Measurements from ENCODE around the gene SSTR5.

SSTR5 gene

DNA sequence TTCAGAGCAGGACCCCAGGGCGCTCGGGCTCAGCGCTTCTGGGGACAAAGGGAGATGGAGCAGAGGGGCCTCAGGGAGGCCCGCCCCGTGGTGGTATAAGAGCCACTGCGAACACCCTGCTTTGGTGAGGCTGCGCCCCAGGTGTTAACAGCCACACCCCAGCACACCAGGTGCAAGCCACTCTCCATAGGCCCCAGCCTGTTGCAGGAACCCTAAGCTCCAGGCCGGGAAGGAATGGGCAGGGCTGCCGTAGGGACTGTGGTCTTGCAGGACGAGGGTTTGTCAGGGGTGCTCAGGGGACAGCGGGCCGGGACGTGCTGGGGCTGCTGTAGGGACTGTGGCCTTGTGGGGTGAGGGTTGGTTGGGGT lies 17.0 kb upstream of the SSTR5 start:
- no peak for DNase-seq

DNA sequence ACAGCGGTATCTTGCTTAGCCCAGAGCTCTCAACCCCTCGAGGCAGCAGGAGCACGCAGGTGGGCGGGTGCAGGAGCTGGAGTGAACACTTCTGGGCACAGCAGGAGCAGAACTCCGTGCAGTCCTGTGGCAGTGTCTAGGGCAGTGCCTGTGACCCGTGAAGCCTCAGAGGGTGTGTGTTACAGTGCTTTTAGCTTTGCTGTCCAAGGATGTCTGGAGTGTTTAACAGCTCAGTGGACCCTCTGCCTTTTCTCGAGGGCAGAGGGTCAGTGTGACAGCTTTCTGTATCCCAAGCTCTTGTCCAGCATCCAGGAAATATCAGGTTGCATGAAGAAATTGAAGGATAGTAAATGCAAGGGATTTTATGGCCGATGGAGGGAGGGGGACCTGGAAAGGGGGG lies 16.4 kb upstream of the SSTR5 start:
- DNase-seq: no peak

DNA sequence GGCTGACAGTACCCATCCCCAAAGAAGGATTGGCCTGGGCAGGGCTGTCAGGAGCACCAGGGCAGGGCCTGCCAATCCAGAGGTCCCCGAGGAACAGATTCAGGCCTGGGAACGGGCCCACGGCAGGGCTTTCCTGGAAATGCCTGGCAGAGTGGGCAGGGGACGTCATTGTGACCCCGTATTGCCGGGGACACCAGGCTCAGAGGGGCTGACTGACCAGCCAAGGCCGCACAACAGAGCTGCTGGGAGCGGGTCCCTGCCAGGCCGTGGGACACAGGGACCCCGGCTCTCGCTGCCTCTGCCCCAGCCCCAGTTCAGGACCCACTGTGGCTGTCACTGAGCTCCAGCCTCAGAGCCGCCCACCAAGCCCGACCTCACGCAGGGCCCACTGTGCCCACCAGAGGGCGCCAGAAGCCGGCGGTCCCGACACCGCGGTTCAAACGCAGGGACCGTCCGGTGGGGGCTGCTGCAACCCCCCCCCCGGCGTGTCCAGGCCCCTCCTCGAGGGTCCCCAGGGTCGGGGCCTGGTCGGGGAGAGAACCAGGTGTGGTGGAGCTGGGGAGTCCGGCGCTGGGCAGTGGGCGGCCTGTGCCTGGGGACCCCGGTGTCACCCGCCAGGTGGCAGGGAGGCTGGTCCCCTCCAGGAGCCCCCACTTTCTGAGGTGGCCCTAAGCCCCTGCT lies 15.2 kb upstream of the SSTR5 start:
- DNase-seq: no peak

DNA sequence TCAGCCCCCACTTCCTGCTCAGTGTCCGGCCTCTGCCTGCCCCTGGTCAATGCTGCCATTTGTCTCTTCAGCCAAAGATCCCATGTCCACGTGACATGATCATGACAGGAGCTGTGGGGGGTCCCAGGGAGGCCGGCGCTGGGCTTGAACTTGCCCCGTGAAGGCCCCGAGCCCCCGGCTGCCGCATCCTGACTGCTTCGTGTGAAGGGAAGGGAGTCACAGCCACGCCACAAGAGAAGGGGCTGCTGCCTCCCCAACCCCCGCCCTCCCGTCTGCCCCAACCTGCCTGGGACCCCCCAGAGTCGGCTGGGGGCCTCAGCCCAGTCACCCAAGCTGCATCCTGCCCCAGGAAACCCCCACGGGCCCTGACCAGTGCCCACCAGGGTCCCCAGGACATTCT lies 14.3 kb upstream of the SSTR5 start:
- no peak for DNase-seq

DNA sequence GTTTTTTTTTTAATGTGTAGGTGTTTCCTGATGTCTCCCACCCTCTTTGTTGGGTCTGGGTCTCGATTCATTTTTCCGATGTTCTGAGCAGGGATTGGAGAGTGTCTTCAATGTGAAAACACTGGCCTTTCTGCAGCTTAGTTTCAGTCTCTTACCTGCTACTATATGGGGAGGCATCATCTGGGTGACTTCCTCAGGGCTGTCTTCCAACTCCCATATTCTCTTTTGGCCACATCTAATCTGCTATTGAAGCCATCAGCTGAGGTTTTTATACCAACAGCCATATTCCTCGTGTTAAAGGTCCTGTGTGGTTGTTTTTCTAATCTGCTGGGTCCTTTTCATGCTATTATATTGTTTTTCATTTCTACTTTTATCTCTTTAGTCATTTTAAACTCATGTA lies 13.2 kb upstream of the SSTR5 start:
- DNase-seq: no peak

DNA sequence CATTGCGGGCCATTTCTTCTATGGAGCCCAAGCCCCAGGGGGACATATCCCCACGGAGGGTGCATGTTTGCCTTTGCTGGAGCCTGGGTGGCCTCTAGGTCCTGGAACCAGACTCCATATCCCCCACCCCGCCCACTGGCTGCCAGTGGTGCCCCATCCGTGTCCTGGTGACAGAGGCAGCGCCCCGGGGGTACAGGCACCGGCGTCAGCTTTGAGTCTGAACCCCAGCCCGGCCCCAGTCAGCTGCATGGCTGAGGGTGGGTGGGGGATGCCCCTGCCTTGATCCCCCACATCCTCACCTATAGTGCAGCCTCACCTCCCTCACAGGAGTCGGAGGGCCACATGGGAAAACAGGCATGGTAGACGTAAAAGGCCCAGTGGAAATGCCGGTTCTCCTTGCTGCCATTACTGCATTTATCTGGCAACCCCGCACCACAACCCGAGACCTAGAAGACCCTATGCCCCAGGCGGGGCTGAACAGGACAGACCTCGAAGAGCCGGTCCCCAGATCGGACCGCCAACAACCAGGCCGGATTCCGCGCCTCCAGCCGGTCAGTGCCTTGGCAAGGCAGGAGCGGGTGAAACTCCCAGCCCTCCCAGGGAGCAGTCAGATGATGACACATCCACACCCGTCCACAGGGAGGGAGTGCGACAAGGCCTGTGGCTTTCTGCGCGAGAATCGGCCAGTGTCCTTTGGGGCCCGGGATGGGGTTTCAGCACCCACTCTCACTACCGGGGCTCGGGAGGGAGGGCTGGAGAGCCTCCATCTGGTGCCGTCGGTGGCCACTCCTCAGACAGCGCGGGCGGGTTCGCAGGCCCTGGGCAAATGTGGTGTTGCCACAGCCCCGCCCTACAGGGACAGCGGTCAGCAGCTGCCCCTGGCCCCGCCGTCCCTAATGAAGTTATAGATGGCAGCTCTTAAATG lies 11.9 kb upstream of the SSTR5 start:
- DNase-seq: no peak

DNA sequence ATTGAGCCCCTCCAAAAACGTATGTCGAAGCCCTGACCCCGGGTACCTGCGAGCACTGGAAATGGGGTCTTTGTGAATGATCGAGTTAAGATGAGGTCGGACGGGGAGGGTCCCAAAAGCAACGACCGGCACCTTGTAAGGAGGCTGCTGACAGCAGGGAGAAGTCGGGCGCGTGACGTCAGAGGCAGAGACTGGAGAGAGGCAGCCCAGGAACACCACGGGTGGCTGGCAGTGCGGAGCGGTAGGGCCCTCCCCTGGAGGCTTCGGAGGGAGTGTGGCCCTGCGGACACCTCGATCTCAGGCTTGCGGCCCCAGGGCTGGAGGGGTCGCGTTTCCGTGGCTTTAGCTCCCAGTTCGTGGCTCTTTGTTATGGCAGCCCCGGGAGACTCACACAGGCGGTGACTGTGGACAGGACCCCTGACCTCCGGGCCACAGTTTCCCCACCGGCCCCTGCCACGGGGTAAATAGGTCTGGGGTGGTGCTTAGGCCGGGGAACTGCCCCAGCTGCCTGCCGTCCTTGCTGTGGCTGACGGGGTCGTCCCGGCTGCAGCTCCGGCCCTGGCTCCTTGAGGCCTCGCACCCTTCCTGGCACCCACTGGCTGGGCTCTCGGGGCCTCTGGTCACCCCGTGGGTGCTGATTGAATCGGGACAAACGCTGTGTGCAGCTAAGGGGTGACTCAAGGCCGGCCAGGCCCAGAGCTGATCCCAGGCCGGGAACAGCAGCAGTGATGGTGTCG lies 10.6 kb upstream of the SSTR5 start:
- DNase-seq: no peak

DNA sequence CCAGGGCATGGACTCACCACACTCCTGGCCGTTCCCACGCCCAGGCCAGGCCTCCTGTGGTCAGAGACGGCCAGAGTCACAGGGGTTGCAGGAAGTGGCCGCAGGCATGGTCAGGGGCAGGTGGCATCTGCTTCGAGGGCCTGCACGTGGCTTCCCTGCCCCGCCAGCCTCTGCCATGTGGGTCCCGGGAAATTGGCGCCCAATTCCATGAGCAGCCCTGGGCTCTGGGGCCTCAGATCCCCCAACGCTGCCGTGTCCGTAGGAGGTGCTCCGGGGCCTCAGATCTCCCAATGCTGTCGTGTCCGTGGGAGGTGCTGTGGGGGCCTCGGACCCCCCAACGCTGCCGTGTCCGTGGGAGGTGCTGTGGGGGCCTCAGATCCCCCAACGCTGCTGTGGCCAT lies 9.7 kb upstream of the SSTR5 start:
- DNase-seq: no peak

DNA sequence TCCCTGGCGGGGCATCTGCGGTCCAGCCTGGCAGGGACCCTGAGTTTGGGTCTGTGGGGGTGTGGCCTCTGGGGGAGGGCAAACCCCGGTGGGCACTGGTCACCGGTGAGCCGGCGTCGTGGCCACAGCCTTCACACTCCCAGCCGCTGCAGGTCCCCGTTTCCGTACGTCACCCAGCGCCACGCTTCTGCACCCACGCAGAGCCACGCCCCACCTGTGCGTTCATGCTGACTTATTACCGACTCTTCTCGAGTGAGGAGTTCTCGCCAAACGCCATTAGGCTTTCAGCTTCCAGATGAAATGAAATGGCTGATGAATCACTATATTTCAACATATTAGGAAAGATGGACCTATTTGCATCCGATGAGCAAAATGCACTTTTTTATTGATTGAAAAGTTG lies 8.8 kb upstream of the SSTR5 start:
- no peak for DNase-seq

DNA sequence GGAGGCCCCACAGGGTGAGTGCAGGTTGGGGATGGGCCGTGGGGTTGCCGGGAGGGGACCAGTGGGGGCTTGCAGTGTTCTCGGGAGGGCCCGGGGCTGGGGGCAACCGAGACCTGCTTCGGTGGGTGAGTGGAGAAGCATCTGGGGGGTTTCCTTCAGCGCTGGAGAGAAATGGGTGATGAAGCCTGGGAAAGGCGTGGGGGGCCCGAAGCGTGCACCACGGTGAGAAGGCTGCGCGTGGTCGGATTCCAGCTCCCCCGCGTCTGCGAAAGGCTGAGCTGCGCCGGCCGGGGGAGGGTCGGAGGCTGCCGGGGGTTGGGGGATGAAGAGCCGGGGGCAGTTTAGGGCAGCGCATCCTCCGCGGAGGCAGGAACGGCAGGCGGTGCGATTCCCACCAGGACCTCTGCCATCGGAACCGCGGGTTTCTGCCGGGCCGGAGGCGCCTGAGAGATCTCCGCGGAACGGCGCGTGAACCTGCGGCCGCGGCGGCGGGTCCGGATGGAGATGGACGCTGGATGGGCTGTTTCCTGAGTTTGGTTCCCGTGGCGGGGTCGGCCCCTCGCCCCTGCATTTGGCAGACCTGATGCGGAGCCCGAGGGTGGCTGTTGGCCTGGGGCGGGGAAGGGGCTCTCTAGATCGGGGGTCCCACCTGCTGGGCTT lies 6.9 kb upstream of the SSTR5 start:
- DNase-seq: no peak

DNA sequence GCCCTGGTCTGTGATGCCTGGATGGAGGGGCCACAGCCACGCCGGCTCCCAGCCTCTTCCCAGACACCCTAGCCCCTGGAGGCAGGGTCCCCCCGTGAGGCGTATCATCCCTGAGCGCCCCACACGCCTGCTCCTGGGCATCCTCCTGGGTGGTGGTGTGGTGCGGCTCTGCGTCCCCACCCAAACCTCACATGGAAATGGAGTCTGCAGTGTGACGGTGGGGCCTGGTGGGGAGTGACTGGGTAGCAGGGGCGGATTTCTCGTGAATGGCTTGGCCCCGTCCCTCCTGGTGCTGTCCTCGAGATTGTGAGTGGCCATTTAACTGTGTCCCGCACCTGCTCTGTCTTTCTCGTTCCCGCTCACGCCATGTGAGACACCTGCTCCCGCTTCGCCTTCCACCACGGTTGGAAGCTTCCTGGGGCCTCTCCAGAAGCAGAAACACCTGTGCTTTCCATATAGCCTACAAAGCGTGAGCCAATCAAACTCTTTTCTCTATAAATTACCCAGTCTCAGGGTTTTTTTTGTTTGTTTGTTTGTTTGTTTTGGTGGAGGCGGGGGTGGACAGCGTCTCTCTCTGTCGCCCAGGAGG lies 5.9 kb upstream of the SSTR5 start:
- no peak for DNase-seq

DNA sequence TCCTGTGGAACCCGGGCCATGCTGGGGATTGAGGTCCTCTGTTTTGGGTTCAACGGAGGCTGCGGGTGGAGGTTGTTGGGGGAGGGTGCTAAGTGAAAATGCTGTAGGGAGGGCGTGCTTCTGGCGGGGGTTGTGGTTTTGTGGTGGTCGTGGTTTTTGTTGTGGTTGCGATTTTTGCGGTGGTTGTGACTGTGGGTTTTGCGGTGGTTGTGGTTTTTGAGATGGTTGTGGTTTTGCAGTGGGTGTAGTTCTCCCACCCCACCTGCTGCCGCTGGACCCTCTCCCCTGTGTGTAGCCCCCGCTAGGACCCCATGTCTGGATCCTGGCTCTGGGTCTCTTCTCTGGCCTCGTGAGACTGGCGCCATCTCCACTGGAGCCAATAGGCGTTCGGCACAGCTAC lies 4.9 kb upstream of the SSTR5 start:
- DNase-seq: no peak

DNA sequence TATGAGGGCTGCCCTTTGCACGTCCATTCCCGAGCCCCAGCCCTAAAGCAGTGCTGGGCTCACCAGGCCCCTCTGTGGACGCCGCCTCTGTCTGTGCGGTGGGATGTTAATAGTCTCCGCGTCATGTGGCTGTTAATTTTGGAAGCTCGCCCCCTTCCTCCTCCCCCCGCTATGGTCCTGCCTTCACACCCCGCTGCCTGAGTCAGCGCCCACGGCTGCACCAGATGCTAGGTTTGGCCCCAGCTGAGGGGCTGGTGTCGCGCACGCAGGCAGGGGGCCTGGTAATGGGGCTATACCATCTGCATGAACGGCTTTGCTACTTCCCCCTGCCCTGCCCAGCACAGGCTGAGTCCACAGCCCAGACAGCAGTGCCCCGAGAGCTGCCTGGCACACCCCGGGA lies 4.1 kb upstream of the SSTR5 start:
- DNase-seq: no peak

DNA sequence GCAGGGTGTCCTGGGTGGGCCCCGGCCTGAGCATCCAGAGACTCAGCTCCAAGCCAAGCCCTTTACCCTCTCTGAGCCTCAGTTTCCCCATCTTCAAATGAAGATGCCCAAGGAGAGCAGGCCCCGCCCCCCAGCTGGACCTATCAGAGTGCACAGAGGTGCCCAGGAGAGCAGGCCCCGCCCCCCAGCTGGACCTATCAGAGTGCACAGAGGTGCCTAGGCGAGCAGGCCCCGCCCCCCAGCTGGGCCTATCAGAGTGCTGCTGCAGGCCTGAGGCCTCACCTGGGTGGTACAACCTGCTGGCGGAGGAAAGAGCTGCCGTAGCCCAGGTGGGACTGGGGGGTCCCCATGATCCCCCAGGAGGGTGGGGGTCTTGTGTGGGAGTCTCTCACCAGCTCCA lies 3.4 kb upstream of the SSTR5 start:
- DNase-seq: no peak

DNA sequence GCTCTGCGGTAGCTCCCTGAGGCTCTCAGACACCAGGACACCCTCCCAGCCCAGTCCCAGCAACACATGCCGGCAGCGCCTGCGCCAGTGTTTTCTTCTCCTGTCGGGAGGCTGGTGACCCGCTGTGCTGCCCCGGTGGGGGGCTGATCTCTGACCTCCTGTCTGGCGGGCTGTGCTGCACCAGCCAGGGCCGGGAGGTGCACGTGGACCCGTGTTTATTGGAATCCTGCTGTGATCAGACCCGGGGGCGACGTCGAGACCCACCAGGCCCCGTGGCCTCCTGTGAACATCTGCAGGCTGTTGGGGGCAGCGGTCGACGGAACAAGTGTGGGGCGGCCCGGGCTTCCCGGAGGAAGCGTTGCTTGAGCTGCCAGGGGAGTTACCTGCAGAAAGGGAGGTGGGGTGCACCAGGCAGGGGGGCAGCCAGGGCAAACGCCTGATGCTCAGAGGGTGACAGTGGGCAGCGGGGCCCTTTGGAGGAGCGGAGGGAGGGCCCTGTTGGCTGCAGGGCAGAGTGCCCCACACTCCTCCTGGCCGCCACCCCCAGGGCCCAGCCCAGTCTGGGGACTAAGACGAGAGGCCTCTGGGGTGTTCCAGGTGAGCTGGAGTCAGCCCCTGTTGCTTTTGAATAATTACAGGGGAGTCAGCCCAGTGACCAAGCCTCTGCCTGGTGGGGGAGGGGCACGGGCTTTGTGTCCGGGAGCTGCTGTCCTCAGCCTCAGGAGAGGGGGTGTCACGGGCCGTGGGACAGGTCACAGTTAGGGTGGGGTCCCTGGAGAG lies 2.3 kb upstream of the SSTR5 start:
- DNase-seq: no peak

DNA sequence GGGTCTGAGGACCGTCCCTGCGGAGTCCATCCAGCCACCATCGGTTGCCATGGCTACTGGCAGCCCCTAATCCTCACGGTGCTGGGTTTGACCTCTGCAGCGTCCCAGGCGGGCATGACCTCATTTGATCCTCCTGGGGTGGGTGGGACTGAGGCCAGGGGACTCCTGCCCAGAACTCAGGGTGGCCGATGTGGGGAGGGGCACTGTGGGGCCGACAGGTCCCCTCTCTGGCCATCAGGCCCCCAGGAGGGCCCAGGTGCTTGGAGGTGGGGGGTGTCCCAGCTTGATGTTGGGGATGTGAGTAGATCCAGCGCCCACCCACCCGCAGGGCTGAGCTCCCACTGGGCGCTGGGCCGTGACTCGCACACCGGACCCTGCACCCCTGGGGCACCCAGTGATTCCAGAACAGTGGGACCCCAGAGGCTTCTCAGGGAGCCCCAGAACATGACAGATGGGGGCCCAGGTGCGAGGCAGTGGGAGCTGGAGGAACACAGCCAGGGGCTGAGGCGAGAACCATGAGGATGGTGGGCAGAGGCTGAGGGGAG lies 1.6 kb upstream of the SSTR5 start:
- no peak for DNase-seq

DNA sequence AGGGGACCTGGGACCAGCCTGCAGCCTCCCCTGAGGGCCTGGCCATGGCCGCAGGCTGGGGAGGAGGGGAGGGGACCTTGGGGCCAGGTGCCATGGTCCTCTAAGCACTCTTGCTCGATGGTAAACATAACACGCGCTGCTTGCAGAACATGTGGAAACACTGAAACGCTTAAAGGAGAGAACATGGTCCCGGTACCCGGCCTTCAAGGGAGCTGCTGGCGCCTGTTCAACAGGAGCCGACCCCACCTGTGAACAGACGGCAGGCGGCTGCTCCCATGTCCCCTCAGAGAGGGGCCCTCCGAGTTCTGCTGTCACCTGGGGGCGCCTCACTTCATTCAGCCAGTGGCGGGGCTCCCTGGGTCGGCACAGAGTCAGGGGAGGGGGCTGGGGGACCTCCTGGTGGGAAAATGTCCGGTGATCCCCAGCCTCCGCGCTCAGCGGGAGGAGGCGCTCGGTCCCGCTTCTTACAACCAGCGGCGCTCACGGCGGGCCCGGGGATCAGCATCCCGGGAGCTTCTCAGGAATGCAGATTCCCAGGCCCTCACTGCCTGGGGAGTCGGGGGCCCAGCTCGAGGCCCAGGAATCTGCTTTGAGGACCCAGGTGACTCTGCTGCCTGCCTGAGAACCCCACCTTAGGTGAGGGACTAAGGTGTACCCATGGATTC lies 854 bp upstream of the SSTR5 start:
- no peak for DNase-seq

DNA sequence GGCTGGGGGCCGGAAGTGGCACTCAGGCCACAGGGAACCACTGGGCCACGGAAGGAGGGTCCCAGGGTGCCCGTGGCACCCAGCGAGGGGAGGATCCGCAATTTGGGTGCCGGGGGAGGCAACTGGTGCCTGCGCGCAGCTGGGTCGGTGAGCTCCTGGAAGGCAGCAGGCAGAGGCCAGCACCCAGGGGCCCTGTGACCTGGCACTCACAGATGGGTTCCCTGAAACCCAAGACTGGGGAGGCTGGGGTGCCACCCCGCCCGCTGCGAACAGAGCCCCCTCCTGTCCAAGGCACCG lies 663 bp downstream of the SSTR5 start:
- no peak for DNase-seq

DNA sequence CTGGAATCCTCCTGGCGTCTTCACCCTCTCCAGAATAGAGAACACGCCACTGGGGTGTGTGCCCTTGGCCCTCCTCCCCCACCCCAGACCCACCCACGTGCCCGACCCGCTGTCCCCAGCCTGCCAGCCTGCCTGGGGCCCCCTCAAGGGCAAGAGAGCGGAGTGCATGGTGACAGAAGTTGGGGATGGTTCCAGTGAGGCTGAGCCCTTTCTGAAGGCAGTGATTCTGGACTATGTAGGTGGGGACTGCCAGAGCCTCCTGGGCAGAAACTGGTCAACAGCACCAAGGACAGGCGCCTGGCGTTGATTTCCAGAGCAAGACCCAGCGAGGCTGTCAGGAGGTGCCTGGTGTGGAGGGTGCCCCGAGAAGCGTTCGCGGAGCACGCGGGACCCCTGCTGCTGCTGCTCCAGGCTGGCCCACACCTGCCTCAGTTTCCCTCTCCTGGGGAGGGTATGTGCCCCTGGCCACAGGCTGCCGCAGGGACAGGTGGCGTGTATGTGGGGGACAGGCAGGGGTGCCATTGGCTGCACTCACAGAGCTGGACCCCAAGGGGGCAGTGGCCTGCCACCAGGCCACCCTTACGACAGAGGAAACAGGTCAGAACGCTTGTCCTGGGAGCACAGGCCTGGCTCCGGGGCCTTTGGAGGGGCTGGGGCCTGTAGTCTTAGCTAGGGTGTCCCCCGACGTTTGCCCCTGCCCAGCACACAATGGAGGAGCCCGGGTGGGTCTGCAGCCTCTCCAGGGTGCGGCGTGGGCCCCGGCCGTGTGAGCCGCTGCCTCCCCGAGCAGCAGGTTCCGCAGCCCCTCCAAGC lies 1.2 kb downstream of the SSTR5 start:
- DNase-seq: no peak

DNA sequence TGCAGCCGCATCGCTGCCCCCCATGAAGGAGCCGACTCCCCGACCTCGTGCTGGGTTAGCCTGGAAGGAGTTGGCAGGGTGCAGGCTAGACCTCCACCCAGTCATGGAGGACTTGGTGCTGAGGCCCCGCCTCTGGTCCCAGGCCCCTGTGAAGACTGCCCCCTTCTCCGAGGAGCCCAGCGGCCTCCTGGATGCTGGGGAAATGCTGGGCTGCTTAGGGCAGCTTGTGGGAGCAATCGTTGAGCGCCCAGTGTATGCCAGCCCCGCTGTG lies 1.8 kb downstream of the SSTR5 start:
- no peak for DNase-seq

DNA sequence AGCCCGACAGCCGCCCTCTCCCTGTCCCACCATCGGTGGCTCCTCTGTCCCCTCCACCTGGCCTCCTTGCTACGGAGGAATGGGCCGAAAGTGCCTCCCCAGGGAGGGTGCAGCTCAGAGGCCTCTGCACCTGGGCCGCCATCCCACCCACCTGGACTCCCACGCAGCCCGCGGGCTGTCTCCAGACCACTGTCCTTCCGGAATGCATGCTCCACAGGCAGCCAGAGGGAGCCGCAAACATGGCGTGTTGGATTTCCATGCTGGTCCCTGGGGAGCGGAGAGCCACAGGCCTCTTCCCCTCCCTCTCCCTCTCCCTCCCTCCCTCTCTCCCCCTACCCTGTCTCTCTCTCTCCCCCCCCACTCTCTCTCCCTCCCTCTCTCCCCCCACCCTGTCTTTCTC lies 3.0 kb downstream of the SSTR5 start:
- DNase-seq: no peak
